HEK293T (cell line): ENCODE data around the gene TCFL5.

Source experiments
- ARNT ChIP-seq: fragments of 450-650 bp; IDR thresholded peaks from 2 replicates; pipeline ENCODE4 v1.6.1; 2017; ENCODE audit warnings: mild to moderate bottlenecking
- BHLHE40 ChIP-seq: fragments of 450-650 bp; IDR thresholded peaks from 2 replicates; pipeline ENCODE4 v1.6.1; 2016; ENCODE audit warnings: mild to moderate bottlenecking, moderate library complexity, borderline replicate concordance
- CTBP1 ChIP-seq: fragments of 450-650 bp; IDR thresholded peaks from 2 replicates; pipeline ENCODE4 v1.6.1; 2016; ENCODE audit warnings: borderline replicate concordance
- FOXA1 ChIP-seq: fragments of 450-650 bp; IDR thresholded peaks from 2 replicates; pipeline ENCODE4 v1.6.1; 2016; ENCODE audit warnings: mild to moderate bottlenecking
- FOXK2 ChIP-seq: fragments of 450-650 bp; IDR thresholded peaks from 2 replicates; pipeline ENCODE4 v1.6.1; 2016; ENCODE audit warnings: mild to moderate bottlenecking
- FOXM1 ChIP-seq: fragments of 450-650 bp; IDR thresholded peaks from 2 replicates; pipeline ENCODE4 v1.6.1; 2017; ENCODE audit warnings: mild to moderate bottlenecking, borderline replicate concordance
- HDGF ChIP-seq: fragments of 450-650 bp; IDR thresholded peaks from 2 replicates; pipeline ENCODE4 v1.6.1; 2017; ENCODE audit warnings: antibody characterized with exemption, borderline replicate concordance
- NFRKB ChIP-seq: fragments of 450-650 bp; IDR thresholded peaks from 2 replicates; pipeline ENCODE4 v1.6.1; 2016; ENCODE audit warnings: mild to moderate bottlenecking, moderate library complexity
- SP1 ChIP-seq: fragments of 450-650 bp; IDR thresholded peaks from 2 replicates; pipeline ENCODE4 v1.6.1; 2017
- SUZ12 ChIP-seq: fragments of 450-650 bp; IDR thresholded peaks from 2 replicates; pipeline ENCODE4 v1.6.1; 2016; ENCODE audit warnings: mild to moderate bottlenecking
- TARDBP ChIP-seq: fragments of 450-650 bp; IDR thresholded peaks from 2 replicates; pipeline ENCODE4 v1.6.1; 2016
- ZNF384 ChIP-seq: fragments of 450-650 bp; IDR thresholded peaks from 2 replicates; pipeline ENCODE4 v1.6.1; 2016
- TF ChIP-seq, protein P1 (sequence below): fragments of 450-650 bp; IDR thresholded peaks from 2 replicates; pipeline ENCODE4 v1.6.1; 2016

DNA sequence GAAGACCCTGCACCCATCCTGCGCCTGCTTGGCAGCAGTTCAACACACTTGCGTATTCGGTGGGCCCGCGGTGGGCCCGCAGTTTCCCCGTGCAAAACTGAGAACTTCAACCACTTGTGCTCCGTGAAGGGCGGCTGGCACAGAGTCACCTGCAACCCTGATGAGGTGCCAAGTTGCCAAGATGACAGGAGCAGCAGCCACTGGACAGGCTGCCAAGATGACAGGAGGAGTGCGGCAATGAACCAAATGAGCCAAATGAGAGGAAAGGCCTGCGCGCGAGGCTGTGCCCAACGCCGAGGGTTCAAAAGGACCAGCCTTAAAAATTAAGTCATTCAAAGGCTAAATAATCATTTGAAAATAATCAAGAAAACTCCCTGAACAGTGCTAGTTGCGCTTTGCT, 44.6 kb upstream of the TCFL5 start:
- TF ChIP-seq SP1 = no peak
- no peak for TF ChIP-seq ARNT
- TF ChIP-seq, protein P1, sequence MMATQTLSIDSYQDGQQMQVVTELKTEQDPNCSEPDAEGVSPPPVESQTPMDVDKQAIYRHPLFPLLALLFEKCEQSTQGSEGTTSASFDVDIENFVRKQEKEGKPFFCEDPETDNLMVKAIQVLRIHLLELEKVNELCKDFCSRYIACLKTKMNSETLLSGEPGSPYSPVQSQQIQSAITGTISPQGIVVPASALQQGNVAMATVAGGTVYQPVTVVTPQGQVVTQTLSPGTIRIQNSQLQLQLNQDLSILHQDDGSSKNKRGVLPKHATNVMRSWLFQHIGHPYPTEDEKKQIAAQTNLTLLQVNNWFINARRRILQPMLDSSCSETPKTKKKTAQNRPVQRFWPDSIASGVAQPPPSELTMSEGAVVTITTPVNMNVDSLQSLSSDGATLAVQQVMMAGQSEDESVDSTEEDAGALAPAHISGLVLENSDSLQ = no peak
- TF ChIP-seq CTBP1 = no peak
- no peak for TF ChIP-seq BHLHE40
- no peak for TF ChIP-seq TARDBP
- TF ChIP-seq FOXA1 = no peak
- TF ChIP-seq FOXM1 = no peak
- no peak for TF ChIP-seq NFRKB
- no peak for TF ChIP-seq FOXK2
- no peak for TF ChIP-seq SUZ12
- TF ChIP-seq ZNF384 = no peak
- no peak for TF ChIP-seq HDGF
